Vagina (tissue), 2 donors: ENCODE measurements around the gene PTPN3.

Source experiments
- CTCF ChIP-seq, 3 experiments: fragments of 450-650 bp in 2 of 3; fragments of 200-600 bp in 1 of 3; sonication (generic) in 1 of 3; IDR thresholded peaks; one replicate each; pipeline ENCODE4 v1.5.1; 2017 to 2019; ENCODE audit warnings: antibody characterized with exemption in 3 of 3, mild to moderate bottlenecking in 2 of 3, moderate library complexity in 2 of 3
- POLR2A ChIP-seq, 2 donors: fragments of 450-650 bp; IDR thresholded peaks; one replicate each; pipeline ENCODE4 v1.6.1; 2017; ENCODE audit warnings: antibody characterized with exemption in 2 of 2, mild to moderate bottlenecking in 2 of 2, moderate library complexity in 2 of 2
- POLR2AphosphoS5 ChIP-seq, 2 donors: sonication (generic); formaldehyde crosslinking; IDR thresholded peaks; one replicate each; pipeline ENCODE4 v1.9.0; 2017; ENCODE audit warnings: antibody characterized with exemption in 2 of 2, mild to moderate bottlenecking in 2 of 2, low read depth in 1 of 2; ENCODE audit not compliant: insufficient read depth in 1 of 2

- TF ChIP-seq CTCF (IDR thresholded peaks at IDR 0.05) (no peak), POLR2AphosphoS5 (IDR thresholded peaks at IDR 0.05; ENCODE audit: insufficient read depth in 1 of 2, low read depth in 1 of 2) (no peak), POLR2A (IDR thresholded peaks at IDR 0.05) (no peak)
Measured at GRCh38 chr9:109349421-109349846, 148.7 kb downstream of the PTPN3 start.
